GM21717 (cell line): Measurements from ENCODE around the gene CDX1.

Source experiments
- ATAC-seq: cut with Tn5 transposase; IDR thresholded peaks from one replicate; pipeline ENCODE4 v1.9.1; 2021; ENCODE audit warnings: mild to moderate bottlenecking, moderate library complexity; ENCODE audit not compliant: unreplicated experiment

CDX1 gene

DNA sequence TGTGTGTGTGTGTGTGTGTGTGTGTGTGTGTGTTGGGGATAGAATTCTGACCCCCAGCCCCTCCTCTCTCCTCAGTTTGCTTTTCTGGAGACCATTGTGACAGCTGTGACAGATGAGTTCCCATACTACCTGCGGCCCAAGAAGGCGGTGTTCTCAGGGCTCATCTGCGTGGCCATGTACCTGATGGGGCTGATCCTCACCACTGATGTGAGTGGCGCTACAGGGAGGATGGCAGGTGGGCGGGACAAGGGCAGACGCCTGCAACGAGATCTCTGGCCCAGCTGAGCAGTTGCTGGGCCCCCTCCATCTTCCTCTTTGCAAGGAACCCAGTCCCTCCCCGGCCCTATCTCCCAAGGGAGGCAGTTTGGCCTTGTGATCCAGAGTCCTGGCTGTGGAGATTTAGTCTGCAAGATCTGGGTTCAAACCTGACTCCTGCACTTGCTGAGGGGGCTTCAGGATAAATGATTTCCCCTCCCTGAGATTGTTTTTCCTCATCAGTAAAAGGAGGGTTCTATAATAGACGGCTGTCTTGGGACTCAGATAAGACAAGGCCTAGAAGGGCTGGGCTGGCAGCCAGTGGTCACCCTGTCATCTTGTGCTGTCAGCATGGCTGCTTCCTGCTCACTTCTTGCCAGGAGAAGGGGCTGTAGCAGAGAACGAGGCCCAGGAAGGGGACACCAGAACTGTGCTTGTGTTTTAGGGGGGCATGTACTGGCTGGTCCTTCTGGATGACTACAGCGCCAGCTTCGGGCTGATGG lies 37.4 kb downstream of the CDX1 start:
- ATAC-seq: no peak

DNA sequence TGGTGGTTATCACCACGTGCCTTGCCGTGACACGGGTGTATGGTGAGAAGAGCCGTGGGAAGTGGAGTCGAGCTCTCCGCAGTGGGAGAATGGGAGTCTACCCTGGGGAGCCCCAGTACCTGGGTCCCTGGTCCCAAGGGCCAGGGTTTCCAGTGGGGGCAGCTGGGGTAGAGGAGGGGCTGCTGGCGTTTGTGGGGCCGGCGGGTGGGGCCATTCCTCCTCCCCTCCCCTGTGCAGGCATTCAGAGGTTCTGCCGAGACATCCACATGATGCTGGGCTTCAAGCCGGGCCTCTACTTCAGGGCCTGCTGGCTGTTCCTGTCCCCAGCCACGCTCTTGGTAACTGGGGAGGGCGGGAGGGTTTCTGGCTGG lies 38.0 kb downstream of the CDX1 start:
- no peak for ATAC-seq

DNA sequence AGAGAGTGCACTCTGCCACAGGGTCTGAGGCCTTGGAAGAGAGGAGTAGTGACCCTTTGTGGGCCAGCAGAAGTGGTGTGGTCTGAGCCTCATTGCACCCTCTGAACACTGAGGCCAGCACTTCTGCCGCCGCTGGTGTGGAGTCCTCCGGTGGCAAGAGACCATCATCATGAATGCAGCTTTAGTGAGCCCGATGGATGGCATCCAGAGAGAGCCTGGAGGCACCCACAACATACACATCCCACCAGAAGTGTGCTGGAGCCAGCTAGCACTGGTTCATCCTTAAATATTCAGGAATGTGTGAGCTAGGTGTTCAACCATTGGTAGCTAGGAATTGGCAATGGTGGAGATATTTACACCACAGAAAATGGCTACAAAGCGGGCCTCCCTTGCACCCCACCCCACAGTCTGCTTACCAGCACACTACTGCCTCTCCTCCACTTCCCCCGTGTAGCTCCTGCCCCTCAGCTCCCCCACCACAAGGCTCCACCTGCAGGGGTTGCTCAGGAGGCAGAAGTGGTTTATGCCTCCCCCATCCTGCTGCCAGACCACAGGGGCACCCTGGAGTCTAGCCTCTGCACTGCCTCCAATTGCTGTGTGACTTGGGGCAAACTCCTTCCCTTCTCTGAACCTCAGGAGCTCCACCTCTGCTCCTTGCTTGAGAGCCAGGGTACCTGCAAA lies 39.7 kb downstream of the CDX1 start:
- no peak for ATAC-seq

DNA sequence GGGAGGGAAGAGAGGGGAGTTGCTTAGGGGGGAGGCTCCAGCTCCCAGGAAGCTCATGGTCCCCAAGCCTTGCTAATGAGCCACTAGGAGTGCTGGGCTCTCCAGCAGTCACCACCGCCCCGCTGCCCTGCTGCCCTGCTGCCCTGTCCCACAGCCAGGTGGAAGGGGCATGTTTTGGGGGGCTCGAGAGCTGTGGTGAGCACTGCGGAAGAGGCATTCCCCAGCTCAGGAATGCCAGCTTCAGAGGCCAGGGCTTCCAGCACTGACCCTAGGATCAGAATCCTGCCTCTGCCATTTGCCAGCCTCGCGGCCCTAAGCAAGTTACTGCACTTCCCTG lies 40.2 kb downstream of the CDX1 start:
- no peak for ATAC-seq

DNA sequence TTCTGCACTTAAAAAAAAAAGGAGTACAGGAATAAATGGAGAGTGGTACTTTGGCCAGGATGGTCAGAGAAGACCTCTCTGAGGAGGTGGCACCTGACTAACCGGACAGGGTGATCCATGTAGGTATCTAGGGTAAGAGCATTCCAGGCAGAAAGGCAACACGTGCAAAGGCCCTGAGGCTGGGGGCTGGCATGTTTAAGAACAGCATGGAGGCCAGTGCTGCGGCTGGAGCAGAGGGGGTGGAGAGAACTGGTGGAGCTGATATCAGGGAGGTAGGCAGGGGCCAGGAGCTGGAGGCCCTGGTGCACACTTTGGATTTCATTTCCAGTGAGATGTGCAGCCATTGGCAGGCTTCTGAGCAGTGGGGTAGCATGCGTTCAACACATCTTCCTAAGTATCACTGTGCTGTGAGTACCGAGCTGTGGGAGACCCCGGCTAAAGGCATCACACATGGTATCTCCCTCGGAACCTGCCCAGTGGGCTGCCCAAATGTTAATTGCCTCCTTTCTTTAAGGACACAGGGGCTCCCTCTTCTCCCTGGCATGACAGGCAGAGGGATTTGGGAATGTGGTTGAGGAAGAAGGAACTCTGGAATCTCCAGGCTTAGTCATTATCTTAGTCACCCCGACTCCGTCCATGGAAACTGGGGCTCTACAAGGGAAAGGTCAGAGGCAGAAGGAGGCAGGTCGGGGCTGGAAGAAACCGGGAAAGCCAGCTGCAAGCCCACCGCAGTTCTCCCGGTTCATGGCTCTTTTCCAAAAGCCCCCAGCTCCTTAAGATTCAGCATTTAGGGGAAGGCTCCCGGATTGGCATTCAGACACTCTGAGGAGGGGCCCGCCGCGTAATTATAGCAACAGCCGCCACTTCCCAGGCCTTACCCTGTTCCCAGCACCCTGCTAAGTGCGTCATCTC lies 41.9 kb downstream of the CDX1 start:
- ATAC-seq: no peak

DNA sequence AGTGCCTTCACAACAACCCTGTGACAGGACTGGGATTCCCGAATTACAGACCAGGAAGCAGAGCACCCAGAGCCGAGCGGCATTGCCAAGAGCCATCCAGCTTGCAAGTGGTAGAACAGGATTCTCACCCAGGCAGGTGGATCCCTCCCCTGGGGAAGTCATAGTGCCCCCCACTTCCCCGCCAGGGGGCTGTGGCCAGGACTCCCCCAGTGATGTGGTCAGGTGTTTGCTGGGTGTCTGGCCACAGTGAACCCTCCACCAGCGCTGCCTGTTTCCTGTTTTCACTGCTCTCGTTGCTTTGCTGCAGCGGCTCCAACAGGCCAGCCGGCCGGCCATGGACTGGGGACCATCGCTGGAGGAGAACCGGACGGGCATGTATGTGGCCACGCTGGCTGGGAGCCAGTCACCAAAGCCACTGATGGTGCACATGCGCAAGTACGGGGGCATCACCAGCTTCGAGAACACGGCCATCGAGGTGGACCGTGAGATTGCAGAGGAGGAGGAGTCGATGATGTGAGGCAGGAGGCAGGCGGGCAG lies 42.6 kb downstream of the CDX1 start:
- no peak for ATAC-seq

DNA sequence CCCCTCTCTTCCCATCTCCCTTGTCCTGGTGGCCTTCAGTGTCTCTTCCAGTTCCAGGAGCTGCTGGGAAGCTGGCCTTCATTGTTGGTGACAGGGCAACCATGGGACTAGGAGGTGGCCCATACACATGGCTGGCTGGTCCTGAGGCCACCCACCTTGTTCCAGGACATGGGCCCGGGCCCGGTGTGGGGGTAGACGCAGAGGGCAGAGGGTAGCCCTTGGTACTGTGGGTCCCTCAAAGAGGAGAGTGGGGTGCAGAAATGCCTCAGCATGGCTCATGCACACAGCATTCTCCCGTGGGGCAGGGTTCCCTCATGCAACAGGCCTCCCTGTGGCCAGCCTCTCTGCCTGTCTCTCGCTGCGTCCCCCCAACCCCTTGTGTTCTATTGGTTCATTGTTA lies 44.1 kb downstream of the CDX1 start:
- no peak for ATAC-seq

DNA sequence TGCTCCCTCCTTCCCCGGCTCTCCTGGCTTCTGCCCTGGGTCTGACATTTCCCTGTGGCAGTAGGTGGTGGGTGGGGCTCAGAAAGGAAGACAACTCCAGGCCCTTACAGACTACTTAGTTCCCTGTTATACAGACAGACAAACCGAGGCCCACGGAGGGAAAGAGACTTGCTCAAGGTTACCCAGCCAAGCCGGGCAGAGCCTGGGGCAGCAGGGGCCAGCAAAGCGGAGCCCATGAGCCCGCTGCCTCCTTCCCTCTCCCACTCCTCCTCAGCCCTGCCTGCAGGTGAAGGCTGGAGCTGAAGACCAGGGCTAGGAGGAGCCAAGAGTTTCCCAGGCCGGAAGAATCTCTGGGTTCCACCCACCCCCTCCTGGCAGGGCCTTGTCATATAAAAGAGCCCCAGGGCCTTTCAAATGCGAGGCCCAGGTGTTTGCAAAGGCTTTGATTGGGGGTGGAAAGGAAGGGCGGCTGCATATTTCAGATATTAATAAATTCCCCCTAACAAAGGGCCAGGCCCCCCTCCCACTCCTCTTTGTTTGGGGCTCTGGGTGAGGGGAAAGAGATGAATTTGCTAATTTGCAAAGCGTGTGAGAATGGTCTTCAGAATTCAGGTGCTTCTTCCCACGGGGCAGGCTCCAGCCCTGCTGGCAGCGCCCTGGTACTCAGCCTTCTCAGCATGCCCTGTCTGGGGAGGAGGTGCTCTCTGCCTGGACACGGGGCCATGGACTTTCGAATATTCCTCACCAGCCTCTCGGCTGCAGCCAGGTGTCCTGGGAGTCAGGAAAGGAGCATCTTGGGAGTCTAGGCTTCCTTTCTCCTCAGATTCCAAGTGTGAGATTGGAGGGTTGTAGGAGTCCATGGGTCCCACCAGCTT lies 44.8 kb downstream of the CDX1 start:
- ATAC-seq: no peak

DNA sequence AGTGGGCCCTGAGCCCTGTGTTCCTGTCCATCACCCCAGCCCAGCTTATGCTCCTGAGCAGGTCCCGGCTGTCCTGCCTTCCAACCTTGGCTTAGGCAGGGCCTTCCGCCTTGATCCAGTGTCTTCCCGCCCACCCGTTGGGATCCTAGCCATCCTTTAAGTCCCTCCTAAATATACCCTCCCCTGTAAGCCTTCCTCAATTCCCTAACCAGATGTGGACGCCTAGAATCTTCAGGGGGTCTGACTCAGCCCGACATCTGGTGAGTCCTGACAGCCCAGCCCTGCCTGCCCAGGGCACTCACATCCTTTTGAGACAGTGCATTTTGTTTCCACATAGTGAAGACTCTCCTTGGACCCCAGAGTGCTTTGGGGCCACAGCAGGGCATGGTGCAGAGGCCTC lies 47.0 kb downstream of the CDX1 start:
- no peak for ATAC-seq

DNA sequence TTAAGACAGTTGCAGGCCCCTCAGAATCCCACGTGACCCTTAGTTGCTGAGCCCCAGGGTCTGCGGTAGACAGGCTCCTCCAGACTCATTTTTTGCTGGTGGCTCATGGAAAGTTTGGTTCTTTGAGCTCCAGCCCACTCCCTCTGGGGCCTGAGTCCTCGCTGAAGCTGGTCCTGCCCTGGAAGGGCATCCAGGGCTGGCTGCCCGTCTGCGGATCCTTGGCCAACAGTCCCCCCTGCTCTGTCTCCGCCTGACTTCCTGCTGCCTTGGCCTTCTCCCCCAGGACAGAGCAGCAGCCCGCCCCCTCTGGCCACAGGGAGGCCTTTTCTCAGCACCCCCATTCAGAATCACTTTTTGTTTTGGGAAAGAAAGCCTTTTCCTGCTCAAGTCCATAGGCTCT lies 47.7 kb downstream of the CDX1 start:
- ATAC-seq: no peak

DNA sequence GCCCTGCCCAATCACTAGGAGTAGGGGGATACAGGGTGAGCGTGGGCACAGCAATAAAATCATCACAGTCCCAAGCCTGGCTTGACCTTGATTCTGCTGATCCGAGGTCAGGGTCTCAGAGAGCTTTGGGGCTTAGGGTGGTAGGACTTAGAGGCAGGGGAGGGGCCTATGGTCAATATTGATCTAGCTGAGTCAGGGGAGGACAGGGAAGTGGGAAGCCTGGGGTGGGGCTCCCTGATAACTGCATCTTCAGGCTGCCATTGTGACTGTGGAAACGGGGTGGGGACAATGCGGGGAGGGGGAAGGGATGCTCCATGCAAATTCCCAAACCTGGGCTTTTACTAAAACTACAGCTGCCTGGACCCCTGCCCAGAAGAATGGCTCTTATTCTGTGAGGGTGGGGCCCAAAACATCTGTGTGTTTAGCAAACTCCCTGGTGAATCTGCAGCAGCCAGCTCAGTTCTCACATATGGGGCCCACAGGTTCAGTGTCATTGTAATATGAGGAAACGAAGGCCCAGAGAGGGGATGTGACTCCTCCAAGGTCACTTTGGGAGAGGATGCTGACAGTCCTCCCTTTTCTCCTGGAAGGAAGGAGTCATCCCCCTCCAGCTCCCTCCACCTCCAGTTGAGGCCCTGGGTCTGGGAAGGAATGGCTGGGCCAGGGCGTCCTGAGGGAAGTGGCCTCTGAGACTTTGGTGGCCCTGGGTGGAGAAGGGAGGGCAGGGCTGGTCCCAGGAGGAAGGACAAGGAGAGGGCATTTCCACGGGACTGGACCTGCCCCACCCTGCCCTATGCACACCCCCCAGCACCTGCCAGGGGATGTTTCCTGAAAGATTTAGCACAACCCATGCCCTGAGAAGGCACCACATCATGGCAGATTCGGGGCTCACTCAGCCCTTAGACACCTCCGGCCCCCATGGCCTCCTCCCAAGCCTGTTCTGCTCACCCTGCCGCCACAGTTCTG lies 49.7 kb downstream of the CDX1 start:
- no peak for ATAC-seq

DNA sequence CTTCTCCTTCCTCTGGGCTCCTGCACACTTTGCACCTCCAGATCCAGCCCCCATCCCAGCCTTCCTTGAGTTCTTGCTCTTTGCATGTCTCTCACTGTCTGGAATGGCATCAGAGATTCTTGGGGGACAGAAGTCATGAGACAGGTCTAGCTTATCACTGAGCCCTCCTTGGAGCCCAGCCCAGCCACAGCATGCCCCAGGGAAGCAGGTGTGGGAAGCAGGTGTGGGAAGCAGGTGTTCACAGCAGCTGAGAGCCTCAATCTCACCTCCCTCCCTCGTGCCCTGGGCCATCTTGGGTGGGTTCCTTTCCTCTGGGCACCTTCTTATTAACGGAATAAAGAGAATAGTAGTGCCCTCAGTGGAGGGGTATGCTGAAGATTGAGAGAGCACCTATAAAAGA lies 50.5 kb downstream of the CDX1 start:
- no peak for ATAC-seq

DNA sequence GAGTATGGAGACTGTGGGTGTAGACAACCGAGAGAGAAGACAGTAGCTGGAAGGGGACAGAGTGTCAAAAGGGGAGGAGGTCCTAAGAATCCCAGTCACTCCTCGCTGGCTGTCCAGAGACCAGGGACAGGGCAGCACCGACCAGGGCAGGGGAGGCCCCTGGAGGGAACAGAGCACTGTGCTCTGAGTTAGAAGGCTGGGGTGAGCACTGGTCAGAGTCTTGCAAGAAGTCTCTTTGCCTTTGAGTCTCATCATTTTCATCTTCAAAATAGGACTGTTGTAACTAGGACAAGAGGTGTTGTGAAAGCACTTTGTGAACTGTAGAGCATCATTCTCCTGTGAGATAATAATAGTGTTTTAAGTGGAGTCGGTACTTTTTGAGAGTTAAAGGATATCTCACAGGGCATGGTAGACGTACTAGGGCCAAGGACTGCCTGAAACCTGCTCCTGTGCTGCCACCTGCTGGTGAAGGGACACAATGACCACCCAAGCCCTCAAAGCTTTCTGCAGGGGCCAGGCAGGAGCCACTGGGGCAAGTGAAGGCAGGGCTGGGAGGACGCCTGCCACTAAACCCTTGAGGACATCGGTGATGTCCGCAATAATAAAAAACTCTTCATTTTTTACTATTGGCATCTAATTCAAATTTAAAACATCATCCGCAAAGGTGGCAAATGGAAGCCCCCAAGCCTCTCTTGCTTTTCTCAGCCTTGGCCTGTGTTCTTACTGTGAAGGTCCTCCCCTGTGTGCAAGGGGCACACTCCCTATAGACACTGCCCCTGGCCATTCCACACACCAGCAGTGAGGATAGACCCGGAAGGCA lies 51.5 kb downstream of the CDX1 start:
- ATAC-seq: peak; percentile 82

DNA sequence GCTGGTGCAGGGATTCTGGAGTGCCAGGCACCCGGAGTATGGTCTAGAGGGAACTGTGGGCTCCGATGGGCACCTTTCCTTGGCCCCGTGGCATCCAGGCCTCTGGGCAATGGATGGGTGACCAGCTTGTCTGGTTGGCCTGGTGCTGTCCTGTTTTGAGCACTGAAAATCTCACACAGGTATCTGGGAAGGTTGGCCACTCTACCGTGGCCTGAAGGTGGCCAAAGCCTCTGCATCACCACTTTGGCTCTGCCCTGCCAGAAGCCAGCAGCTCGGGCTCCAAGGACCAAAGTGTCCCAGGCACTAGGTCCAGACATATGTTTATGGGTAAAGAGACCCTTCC lies 52.1 kb downstream of the CDX1 start:
- no peak for ATAC-seq

DNA sequence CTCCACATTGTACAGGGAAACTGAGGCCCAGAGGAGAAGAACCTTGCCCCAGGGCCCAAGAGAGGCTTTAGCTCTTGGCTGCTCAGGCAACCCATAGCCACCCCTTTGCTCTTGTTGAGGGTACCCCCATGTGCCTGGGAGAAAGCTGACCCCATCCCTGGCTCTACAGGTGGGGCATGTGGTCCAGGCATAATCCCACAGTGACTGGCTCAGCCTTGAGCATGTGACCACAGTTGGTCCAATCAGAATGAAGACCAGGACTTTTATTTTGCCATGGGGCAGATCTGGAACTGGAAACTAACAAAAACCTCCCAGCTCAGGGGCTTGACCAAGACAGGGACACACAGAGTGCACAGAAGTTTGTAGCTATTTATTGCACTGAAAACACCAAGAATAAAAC lies 52.6 kb downstream of the CDX1 start:
- no peak for ATAC-seq

DNA sequence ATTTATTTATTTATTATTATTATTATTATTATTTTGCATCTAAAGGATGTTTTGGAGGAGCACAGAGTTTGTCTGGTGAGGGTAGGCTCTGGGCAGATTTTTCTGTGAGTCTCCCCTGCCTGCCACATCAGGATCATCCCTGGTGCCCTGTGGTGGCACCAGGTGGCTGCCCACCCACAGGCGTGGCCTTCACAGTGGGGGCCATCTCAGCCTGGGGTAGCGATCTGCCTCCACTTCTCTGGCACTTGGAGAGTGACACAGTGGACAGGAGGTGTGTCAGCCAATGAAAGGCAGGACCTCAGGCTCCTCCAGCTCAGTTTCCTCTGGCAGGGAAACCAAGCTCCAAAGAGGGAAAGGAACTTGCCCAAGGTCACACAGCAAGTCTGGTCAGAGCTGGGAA lies 53.3 kb downstream of the CDX1 start:
- ATAC-seq: no peak

DNA sequence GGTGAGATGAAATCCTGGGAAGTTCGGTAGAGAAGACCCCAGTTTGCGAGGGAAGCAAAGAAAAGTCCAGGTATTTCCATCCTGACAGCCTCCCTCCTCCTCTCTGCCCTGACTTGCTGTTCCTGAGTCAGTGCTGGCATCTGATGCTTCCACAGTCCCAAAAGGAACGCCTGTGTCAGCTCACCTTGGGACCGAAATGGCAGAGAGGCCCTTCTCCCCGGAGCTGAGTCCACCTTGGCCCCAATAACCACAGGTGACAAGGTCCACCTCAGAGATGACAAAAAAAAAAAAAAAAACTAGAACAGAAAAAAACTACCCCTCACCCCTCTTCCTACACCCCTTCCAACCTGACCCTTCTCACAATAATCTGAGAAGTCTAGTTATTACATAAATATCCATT lies 54.9 kb downstream of the CDX1 start:
- ATAC-seq: no peak

DNA sequence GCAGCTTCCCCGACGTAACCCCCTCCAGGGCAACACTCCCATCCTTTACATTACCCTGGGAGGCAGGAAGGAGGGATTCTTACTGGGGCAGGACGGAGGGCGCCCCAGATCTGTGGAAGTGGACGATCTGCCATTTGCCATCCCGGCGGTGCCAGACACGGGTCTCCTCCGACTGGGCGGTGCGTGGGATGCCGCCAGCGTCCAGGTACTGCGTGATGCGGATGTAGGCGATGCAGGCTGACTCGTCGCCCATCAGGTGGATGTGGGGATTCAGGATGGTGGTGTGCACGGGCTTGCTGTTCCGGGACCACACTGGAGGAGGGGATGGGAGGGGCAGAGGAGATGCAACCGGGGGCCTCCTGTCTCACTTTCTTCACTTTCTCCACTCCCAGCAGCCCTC lies 56.3 kb downstream of the CDX1 start:
- ATAC-seq: no peak

DNA sequence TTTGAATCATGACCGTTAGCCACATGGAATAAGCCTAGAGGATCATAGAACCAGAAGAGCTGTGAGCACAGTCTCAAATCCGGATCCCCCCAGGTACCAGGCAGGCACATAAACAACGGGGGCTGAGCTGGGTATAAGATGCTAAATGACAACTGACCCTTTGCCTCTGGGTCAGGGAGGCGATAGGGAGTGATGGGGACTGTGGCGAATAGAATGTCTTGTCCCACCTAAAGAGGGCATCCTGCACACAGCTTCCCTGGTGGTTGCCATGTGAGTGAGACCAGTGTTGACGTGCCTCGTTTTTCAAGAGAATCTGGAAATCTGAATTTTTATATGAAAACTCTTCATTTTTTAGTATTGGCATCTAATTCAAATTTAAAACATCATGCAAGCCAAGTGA lies 56.9 kb downstream of the CDX1 start:
- ATAC-seq: no peak
